ENCODE results near the gene AOPEP. TPM values are rescaled to one million over a fixed set of nuclear protein-coding genes. Genes with fewer than 3 reads are reported as not detected.

AOPEP gene
- polyA plus RNA-seq, 1 donor from 2014 or later: 10.0 TPM

DNA sequence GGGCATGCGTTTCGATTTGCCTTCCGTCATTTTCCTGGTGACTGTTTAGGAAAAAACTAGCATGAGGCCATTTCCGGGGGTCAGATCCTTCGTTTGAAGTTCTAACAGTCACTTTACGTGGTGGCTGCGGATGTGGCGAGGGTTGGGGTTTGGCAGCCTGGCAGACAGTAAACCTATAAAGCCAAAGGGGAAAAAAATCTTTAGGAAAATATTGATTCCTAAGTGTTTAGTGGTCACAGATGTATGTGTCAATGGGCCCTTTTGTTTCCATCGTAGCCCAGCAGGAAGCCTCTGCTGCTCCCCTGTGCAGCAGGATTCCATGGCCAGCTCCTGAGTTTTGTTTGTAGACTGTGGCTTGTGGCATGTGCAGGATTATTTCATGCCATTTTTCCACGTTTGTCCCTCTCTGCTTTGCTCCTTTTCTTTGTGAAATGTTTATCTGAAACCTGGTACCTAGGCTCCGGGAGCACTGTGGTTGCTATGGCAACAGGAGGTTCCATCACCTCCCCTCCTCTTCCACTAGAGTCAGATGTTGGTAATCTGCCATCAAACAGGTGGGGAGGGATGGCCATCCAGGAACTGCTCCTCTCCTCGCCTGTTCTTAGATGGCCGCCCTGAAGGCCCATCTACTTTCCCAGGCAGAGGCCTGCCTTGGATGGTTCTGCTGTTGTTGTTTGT lies 202.3 kb downstream of the AOPEP start:
- Histone ChIP-seq H3K9ac (ENCODE audit: low read length) (no peak overlapping the region), H3K9me2 (ENCODE audit: insufficient read depth, low read length) (no peaks in the 10 kb centered on the region), H3K79me2 (replicated peaks; ENCODE audit: insufficient read depth, low read length) (no peaks in the 10 kb centered on the region), H3K4me2 (ENCODE audit: low read length) (no peak overlapping the region), H4K20me1 (ENCODE audit: insufficient read depth) (no peaks in the 10 kb centered on the region), H3K9me3 (ENCODE audit: low read length) (no peaks in the 10 kb centered on the region), H3K27me3 (ENCODE audit: insufficient read depth, low read depth, low read length) (no peaks in the 10 kb centered on the region), H3K27ac (ENCODE audit: low read length) (no peak overlapping the region), H2AFZ (ENCODE audit: low read depth, low read length) (no peak overlapping the region), H3K4me3 (ENCODE audit: low read length) (no peak overlapping the region), H3F3A (ENCODE audit: insufficient read depth, low read length, poor library complexity, severe bottlenecking) (no peaks in the 10 kb centered on the region), H3K36me3 (ENCODE audit: insufficient read depth, low read length) (no peaks in the 10 kb centered on the region)
- no peak for TF ChIP-seq EZH2 (IDR thresholded peaks at IDR 0.05; ENCODE audit: borderline replicate concordance, insufficient read depth, low read length, poor library complexity, severe bottlenecking)
- TF ChIP-seq MXI1 (conservative IDR thresholded peaks at IDR 0.05; ENCODE audit: poor library complexity, severe bottlenecking): no peak
- TF ChIP-seq SMC3 (conservative IDR thresholded peaks at IDR 0.05; ENCODE audit: poor library complexity): no peak
- no peak for TF ChIP-seq EP300 (conservative IDR thresholded peaks at IDR 0.05; ENCODE audit: poor library complexity, severe bottlenecking)
- TF ChIP-seq RAD21 (conservative IDR thresholded peaks at IDR 0.05): no peak
- no peak for TF ChIP-seq TAF1 (IDR thresholded peaks at IDR 0.05; ENCODE audit: low read depth)
- no peak for TF ChIP-seq POLR2AphosphoS5 (IDR thresholded peaks at IDR 0.05)
- TF ChIP-seq CTCF (IDR thresholded peaks at IDR 0.05; ENCODE audit: poor library complexity, severe bottlenecking): no peak
- no peak for TF ChIP-seq REST (IDR thresholded peaks at IDR 0.05; ENCODE audit: borderline replicate concordance)

DNA sequence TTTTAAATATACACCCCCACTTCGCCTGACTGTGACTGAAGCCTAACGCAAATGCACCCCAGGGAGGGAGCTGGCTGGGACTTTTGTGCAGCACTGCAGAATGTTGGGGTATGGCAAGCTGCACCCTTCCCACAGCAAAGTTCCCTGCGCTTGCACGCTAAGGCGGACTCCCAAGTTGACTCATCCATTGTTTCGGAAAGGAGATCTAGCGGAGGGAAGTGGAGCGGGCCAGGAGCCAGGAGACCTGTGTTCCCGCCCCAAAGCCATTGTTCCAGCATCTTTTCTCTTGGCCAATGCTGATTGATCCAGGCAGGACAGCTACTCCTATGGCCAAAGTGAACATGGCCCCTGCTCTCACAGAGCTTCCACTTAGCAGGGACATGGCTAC lies 202.9 kb downstream of the AOPEP start:
- no peak overlapping the region for H3K9ac ChIP-seq (ENCODE audit: low read length)

More for the DNA sequence above, 202.9 kb downstream of the AOPEP start:
- Histone ChIP-seq H3K27me3 (ENCODE audit: insufficient read depth, low read depth, low read length) (no peaks in the 10 kb centered on the region), H3K4me2 (ENCODE audit: low read length) (no peak overlapping the region), H3F3A (ENCODE audit: insufficient read depth, low read length, poor library complexity, severe bottlenecking) (no peaks in the 10 kb centered on the region), H3K36me3 (ENCODE audit: insufficient read depth, low read length) (no peaks in the 10 kb centered on the region), H3K9me3 (ENCODE audit: low read length) (no peaks in the 10 kb centered on the region), H2AFZ (ENCODE audit: low read depth, low read length) (no peak overlapping the region), H3K27ac (ENCODE audit: low read length) (no peak overlapping the region), H4K20me1 (ENCODE audit: insufficient read depth) (no peaks in the 10 kb centered on the region), H3K9me2 (ENCODE audit: insufficient read depth, low read length) (no peaks in the 10 kb centered on the region), H3K79me2 (replicated peaks; ENCODE audit: insufficient read depth, low read length) (no peaks in the 10 kb centered on the region), H3K4me3 (ENCODE audit: low read length) (no peak overlapping the region)
- TF ChIP-seq POLR2AphosphoS5 (IDR thresholded peaks at IDR 0.05) (no peak), RAD21 (conservative IDR thresholded peaks at IDR 0.05) (no peak), CTCF (IDR thresholded peaks at IDR 0.05; ENCODE audit: poor library complexity, severe bottlenecking) (no peak), EZH2 (IDR thresholded peaks at IDR 0.05; ENCODE audit: borderline replicate concordance, insufficient read depth, low read length, poor library complexity, severe bottlenecking) (no peak), MXI1 (conservative IDR thresholded peaks at IDR 0.05; ENCODE audit: poor library complexity, severe bottlenecking) (no peak), EP300 (conservative IDR thresholded peaks at IDR 0.05; ENCODE audit: poor library complexity, severe bottlenecking) (no peak), SMC3 (conservative IDR thresholded peaks at IDR 0.05; ENCODE audit: poor library complexity) (no peak), REST (IDR thresholded peaks at IDR 0.05; ENCODE audit: borderline replicate concordance) (no peak), TAF1 (IDR thresholded peaks at IDR 0.05; ENCODE audit: low read depth) (no peak)
